SK-N-SH treated with all-trans-retinoic acid at 6 μM for 48 hours (cell line): ENCODE results near the gene PRPF38A.

Experiments used
- ATAC-seq: fragments of 200-7000 bp; cut with Tn5 transposase; 3 replicates; pipeline ENCODE4 v1.9.1; 2020; ENCODE audit warnings: mild to moderate bottlenecking, moderate library complexity
- ARNTL ChIP-seq: fragments of 450-650 bp; formaldehyde crosslinking; IDR thresholded peaks from 2 replicates; pipeline ENCODE4 v1.5.0; 2020; ENCODE audit warnings: low read depth, mild to moderate bottlenecking, moderate library complexity, borderline replicate concordance
- CREB5 ChIP-seq: fragments of 250-450 bp; sonication (Bioruptor Pico); IDR thresholded peaks from 2 replicates; pipeline ENCODE4 v1.5.1; 2020; ENCODE audit warnings: low read depth, mild to moderate bottlenecking, moderate library complexity
- CSDC2 ChIP-seq: fragments of 250-450 bp; sonication (Bioruptor Pico); IDR thresholded peaks from 2 replicates; pipeline ENCODE4 v1.5.0; 2020; ENCODE audit warnings: mild to moderate bottlenecking, moderate library complexity
- CSRNP3 ChIP-seq: fragments of 250-450 bp; sonication (Bioruptor Pico); IDR thresholded peaks from 2 replicates; pipeline ENCODE4 v1.5.1; 2021; ENCODE audit warnings: mild to moderate bottlenecking, moderate library complexity
- ESRRG ChIP-seq: fragments of 250-450 bp; sonication (Bioruptor Pico); IDR thresholded peaks from 2 replicates; pipeline ENCODE4 v1.6.1; 2021; ENCODE audit warnings: mild to moderate bottlenecking
- GLIS3 ChIP-seq: fragments of 250-450 bp; sonication (Bioruptor Pico); IDR thresholded peaks from 2 replicates; pipeline ENCODE4 v1.5.0; 2020; ENCODE audit warnings: mild to moderate bottlenecking, moderate library complexity
- OSR1 ChIP-seq: fragments of 250-450 bp; sonication (Bioruptor Pico); IDR thresholded peaks from 2 replicates; pipeline ENCODE4 v1.8.0; 2022; ENCODE audit warnings: moderate library complexity, mild to moderate bottlenecking, inconsistent platforms
- PPARA ChIP-seq: fragments of 250-450 bp; sonication (Bioruptor Pico); IDR thresholded peaks from 2 replicates; pipeline ENCODE4 v1.5.0; 2020; ENCODE audit warnings: mild to moderate bottlenecking, borderline replicate concordance
- RARB ChIP-seq: fragments of 250-450 bp; sonication (Bioruptor Pico); IDR thresholded peaks from 2 replicates; pipeline ENCODE4 v1.8.0; 2021; ENCODE audit warnings: mild to moderate bottlenecking, moderate library complexity
- SNAI2 ChIP-seq: fragments of 250-450 bp; sonication (Bioruptor Pico); IDR thresholded peaks from 2 replicates; pipeline ENCODE4 v1.5.0; 2020; ENCODE audit warnings: mild to moderate bottlenecking, moderate library complexity
- TCF4 ChIP-seq: fragments of 250-450 bp; sonication (Bioruptor Pico); IDR thresholded peaks from 2 replicates; pipeline ENCODE4 v1.8.0; 2021; ENCODE audit warnings: mild to moderate bottlenecking, moderate library complexity, borderline replicate concordance
- TOX ChIP-seq: fragments of 250-450 bp; sonication (Bioruptor Pico); IDR thresholded peaks from 2 replicates; pipeline ENCODE4 v1.8.0; 2021; ENCODE audit warnings: mild to moderate bottlenecking, moderate library complexity, borderline replicate concordance
- TSHZ2 ChIP-seq: fragments of 250-450 bp; sonication (Bioruptor Pico); IDR thresholded peaks from 2 replicates; pipeline ENCODE4 v1.5.0; 2020; ENCODE audit warnings: mild to moderate bottlenecking, moderate library complexity
- ZC3H10 ChIP-seq: fragments of 250-450 bp; sonication (Bioruptor Pico); IDR thresholded peaks from 2 replicates; pipeline ENCODE4 v1.5.1; 2021; ENCODE audit warnings: mild to moderate bottlenecking, moderate library complexity
- ZFP3 ChIP-seq: fragments of 250-450 bp; sonication (Bioruptor Pico); IDR thresholded peaks from 2 replicates; pipeline ENCODE4 v1.5.0; 2020; ENCODE audit warnings: mild to moderate bottlenecking, moderate library complexity
- ZFP30 ChIP-seq: fragments of 450-650 bp; formaldehyde crosslinking; IDR thresholded peaks from 2 replicates; pipeline ENCODE4 v1.5.0; 2022; ENCODE audit warnings: mild to moderate bottlenecking, moderate library complexity
- ZNF565 ChIP-seq: fragments of 450-650 bp; formaldehyde crosslinking; conservative IDR thresholded peaks from 2 replicates; pipeline ENCODE4 v1.5.0; 2020; ENCODE audit warnings: low read depth, mild to moderate bottlenecking, moderate library complexity
- ZNF70 ChIP-seq: fragments of 450-650 bp; formaldehyde crosslinking; IDR thresholded peaks from 2 replicates; pipeline ENCODE4 v1.5.0; 2020; ENCODE audit warnings: mild to moderate bottlenecking, moderate library complexity
- ZNF8 ChIP-seq: fragments of 450-650 bp; formaldehyde crosslinking; IDR thresholded peaks from 2 replicates; pipeline ENCODE4 v1.5.0; 2020; ENCODE audit warnings: mild to moderate bottlenecking, moderate library complexity
- TF ChIP-seq, protein P1 (sequence below): fragments of 250-450 bp; sonication (Bioruptor Pico); IDR thresholded peaks from 2 replicates; pipeline ENCODE4 v1.8.0; 2020; ENCODE audit warnings: mild to moderate bottlenecking, moderate library complexity, borderline replicate concordance

Gene PRPF38A

GRCh38 chr1:52435650-52436049 is 31.2 kb downstream of the PRPF38A start:
- ATAC-seq, result no peak
- TF ChIP-seq GLIS3 (CRISPR knock-in tag), result no peak
- no peak for TF ChIP-seq SNAI2
- TF ChIP-seq OSR1, result no peak
- no peak for TF ChIP-seq RARB (CRISPR knock-in tag)
- no peak for TF ChIP-seq ZNF8 (CRISPR knock-in tag)
- no peak for TF ChIP-seq CSDC2 (CRISPR knock-in tag)
- TF ChIP-seq ESRRG (CRISPR knock-in tag), result no peak
- no peak for TF ChIP-seq TOX (CRISPR knock-in tag)
- TF ChIP-seq, all 23 proteins: peak for 0

DNA sequence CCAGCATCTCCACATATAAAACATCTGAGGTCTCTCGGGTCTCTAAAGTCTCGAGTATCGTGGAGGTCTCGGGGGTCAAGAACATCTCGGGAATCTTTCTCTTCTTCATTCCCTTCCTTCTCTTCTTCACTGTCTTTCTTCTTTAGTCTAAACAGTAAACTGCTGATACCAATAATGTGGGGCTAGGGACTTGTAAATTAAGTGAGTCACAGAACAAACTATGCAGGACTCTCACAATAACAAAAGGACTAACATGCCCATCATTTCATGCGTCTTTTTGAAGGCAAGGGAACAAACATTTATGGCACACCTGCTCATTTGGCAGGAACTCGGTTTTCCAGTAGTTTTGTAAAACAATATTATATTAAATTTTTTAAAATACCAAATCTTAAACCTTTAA is 32.4 kb downstream of the PRPF38A start:
- ATAC-seq, result no peak
- no peak for TF ChIP-seq ZNF8 (CRISPR knock-in tag)
- no peak for TF ChIP-seq ZNF70 (CRISPR knock-in tag)
- no peak for TF ChIP-seq CSRNP3 (CRISPR knock-in tag)
- no peak for TF ChIP-seq TCF4
- no peak for TF ChIP-seq GLIS3 (CRISPR knock-in tag)
- TF ChIP-seq, protein P1, sequence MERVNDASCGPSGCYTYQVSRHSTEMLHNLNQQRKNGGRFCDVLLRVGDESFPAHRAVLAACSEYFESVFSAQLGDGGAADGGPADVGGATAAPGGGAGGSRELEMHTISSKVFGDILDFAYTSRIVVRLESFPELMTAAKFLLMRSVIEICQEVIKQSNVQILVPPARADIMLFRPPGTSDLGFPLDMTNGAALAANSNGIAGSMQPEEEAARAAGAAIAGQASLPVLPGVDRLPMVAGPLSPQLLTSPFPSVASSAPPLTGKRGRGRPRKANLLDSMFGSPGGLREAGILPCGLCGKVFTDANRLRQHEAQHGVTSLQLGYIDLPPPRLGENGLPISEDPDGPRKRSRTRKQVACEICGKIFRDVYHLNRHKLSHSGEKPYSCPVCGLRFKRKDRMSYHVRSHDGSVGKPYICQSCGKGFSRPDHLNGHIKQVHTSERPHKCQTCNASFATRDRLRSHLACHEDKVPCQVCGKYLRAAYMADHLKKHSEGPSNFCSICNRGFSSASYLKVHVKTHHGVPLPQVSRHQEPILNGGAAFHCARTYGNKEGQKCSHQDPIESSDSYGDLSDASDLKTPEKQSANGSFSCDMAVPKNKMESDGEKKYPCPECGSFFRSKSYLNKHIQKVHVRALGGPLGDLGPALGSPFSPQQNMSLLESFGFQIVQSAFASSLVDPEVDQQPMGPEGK (CRISPR knock-in tag), result no peak
- TF ChIP-seq ZC3H10 (CRISPR knock-in tag), result no peak

DNA sequence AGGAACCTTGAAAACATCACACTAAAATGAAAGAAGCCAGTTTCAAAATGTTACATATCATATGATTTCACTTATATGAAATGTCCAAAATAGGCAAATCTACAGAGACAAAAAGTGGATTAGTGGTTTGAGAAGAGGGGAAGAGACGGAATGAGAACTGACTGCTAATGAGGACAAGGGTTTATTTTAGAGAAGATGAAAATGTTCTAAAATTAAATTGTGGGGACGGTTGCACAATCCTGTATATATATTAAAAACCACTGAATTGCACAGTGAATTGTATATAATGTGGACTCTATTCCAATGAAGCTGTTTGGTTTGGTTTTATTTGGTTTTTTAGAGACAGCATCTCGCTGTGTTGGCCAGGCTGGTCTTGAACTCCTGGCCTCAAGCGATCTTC is 35.6 kb downstream of the PRPF38A start:
- TF ChIP-seq ZNF70 (CRISPR knock-in tag), result no peak
- no peak for TF ChIP-seq ESRRG (CRISPR knock-in tag)
- no peak for ATAC-seq

DNA sequence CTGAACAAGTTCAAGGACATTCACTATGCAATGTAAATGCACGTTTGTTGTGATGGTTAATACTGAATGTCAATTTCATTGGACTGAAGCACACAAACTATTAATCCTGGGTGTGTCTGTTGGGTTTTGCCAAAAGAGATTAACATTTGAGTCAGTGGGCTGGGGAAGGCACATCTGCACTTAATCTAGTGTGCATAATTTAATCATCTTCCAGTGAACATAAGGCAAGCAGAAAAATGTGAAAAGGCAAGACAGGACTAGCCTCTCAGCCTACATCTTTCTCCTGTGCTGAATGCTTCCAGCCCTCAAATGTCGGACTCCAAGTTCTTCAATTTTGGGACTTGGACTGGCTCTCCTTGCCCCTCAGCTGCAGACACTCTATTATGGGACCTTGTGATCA is 40.1 kb downstream of the PRPF38A start:
- ATAC-seq, result no peak
- TF ChIP-seq ZFP3 (no peak), TCF4 (peak; percentile 69; the same call in 1 of the 2 replicates)

- ATAC-seq, result no peak
- TF ChIP-seq TSHZ2 (CRISPR knock-in tag) (no peak), ZC3H10 (CRISPR knock-in tag) (no peak), ZNF565 (CRISPR knock-in tag) (no peak), ZFP30 (no peak), PPARA (no peak), ARNTL (CRISPR knock-in tag) (no peak)
Observed at GRCh38 chr1:52454127-52454526, 49.7 kb downstream of the PRPF38A start.

DNA sequence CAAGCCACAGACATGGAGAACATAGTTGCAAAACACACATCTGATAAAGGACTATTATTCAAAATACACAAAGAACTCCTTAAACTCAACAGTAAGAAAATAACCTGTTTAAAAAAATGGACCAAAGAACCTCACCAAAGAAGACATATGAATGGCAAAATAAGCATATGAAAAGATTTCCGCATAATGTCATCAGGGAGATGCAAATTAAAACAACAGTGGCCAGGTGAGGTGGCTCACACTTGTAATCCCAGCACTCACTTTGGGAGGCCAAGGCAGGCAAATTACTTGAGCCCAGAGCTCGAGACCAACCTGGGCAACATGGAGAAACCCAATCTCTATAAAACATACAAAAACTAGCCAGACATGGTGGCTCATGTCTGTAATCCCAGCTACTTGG is 50.4 kb downstream of the PRPF38A start:
- no peak for ATAC-seq
- TF ChIP-seq ZNF70 (CRISPR knock-in tag) (no peak), ZNF565 (CRISPR knock-in tag) (no peak), ESRRG (CRISPR knock-in tag) (no peak), CREB5 (CRISPR knock-in tag) (no peak), ZFP3 (no peak), RARB (CRISPR knock-in tag) (no peak), TCF4 (no peak), TSHZ2 (CRISPR knock-in tag) (no peak), ARNTL (CRISPR knock-in tag) (no peak), SNAI2 (no peak), CSRNP3 (CRISPR knock-in tag) (no peak), ZNF8 (CRISPR knock-in tag) (no peak)
